Spleen (tissue), 7 donors: Measurements from ENCODE around the gene TMEM245.

ENCODE experiments used
- CTCF ChIP-seq, 11 experiments: fragments of 200-600 bp in 7 of 11; fragments of 450-650 bp in 4 of 11; sonication (generic) in 4 of 11; IDR thresholded peaks in 8 of 11; conservative IDR thresholded peaks in 3 of 11; 1 replicate in 7 of 11; 2 replicates in 4 of 11; pipeline versions ENCODE4 v1.4.0 to v1.8.0; 2016 to 2021; ENCODE audit warnings: antibody characterized with exemption in 11 of 11, inconsistent platforms in 4 of 11, mild to moderate bottlenecking in 1 of 11
- POLR2A ChIP-seq, 3 donors: fragments of 450-650 bp; IDR thresholded peaks; one replicate each; pipeline ENCODE4 v1.5.1; 2017; ENCODE audit warnings: antibody characterized with exemption in 3 of 3, mild to moderate bottlenecking in 1 of 3
- donor health status: DM: no; HTN: no; CAD: no; lungs with moderate emphysema.
- donor health status: DM: no; HTN: no; CAD: no.
- donor health status: DM: no; HTN: no; CAD: no.

- TF ChIP-seq CTCF (IDR thresholded peaks at IDR 0.05 in 8 of 11, conservative IDR thresholded peaks at IDR 0.05 in 3 of 11): no peak
- no peak for TF ChIP-seq POLR2A (IDR thresholded peaks at IDR 0.05)
Measured at GRCh38 chr9:109060191-109060590, 59.6 kb downstream of the TMEM245 start.
